Smooth muscle cell (in vitro differentiated cells): ENCODE results near the gene PWWP2B. TPM values are rescaled to one million over a fixed set of nuclear protein-coding genes. Genes with fewer than 3 reads are reported as not detected.

ENCODE experiments used
- DNase-seq: peaks from one replicate; lab custom pipeline; 2025; ENCODE audit not compliant: unreplicated experiment; lab: John Stamatoyannopoulos, UW
- H2AFZ ChIP-seq: fragments of 200-600 bp; sonication (generic); 2 replicates; pipeline ENCODE4 v1.6.0; 2016; ENCODE audit warnings: antibody characterized with exemption, low read depth, mild to moderate bottlenecking
- H3F3A ChIP-seq: fragments of 200-600 bp; sonication (generic); 2 replicates; pipeline ENCODE4 v1.6.0; 2017; ENCODE audit warnings: antibody characterized with exemption, low read depth
- H3K27ac ChIP-seq: fragments of 200-600 bp; sonication (generic); 2 replicates; pipeline ENCODE4 v1.5.1; 2016; ENCODE audit warnings: low read depth, mild to moderate bottlenecking
- H3K27me3 ChIP-seq: fragments of 200-600 bp; sonication (generic); 2 replicates; pipeline ENCODE4 v1.6.1; 2016; ENCODE audit warnings: low read depth, mild to moderate bottlenecking
- H3K36me3 ChIP-seq: fragments of 200-600 bp; sonication (generic); 2 replicates; pipeline ENCODE4 v1.5.1; 2016; ENCODE audit warnings: low read depth
- H3K4me1 ChIP-seq: fragments of 200-600 bp; sonication (generic); 2 replicates; pipeline ENCODE4 v1.5.1; 2016; ENCODE audit warnings: low read depth
- H3K4me2 ChIP-seq: fragments of 200-600 bp; sonication (generic); 2 replicates; pipeline ENCODE4 v1.6.0; 2016; ENCODE audit warnings: mild to moderate bottlenecking
- H3K4me3 ChIP-seq: fragments of 200-600 bp; sonication (generic); 2 replicates; pipeline ENCODE4 v1.5.1; 2016; ENCODE audit warnings: mild to moderate bottlenecking
- H3K79me2 ChIP-seq: fragments of 200-600 bp; sonication (generic); 2 replicates; pipeline ENCODE4 v1.6.0; 2016; ENCODE audit warnings: low read depth, mild to moderate bottlenecking
- H3K9ac ChIP-seq: fragments of 200-600 bp; sonication (generic); 2 replicates; pipeline ENCODE4 v1.6.0; 2016; ENCODE audit warnings: low read depth
- H3K9me3 ChIP-seq: fragments of 200-600 bp; sonication (generic); replicated peaks from 2 replicates; pipeline ENCODE4 v1.5.1; 2016; ENCODE audit warnings: low read depth
- H4K20me1 ChIP-seq: fragments of 200-600 bp; sonication (generic); 2 replicates; pipeline ENCODE4 v1.6.0; 2016; ENCODE audit warnings: low read depth
- CTCF ChIP-seq: fragments of 200-600 bp; sonication (generic); IDR thresholded peaks from 2 replicates; pipeline ENCODE4 v1.5.1; 2017; ENCODE audit warnings: borderline replicate concordance, mild to moderate bottlenecking, antibody characterized with exemption; ENCODE audit not compliant: insufficient read depth, poor library complexity, severe bottlenecking
- WGBS: methylation state at CpG from one replicate; pipeline ENCODE4 v1.1.7; 2016; ENCODE audit warnings: low lambda C conversion rate; 5-methylcytosine and 5-hydroxymethylcytosine counted together
- polyA plus RNA-seq: library from polyadenylated mRNA; unstranded; fragments of >200 nt; fragmentation: Nextera tagmentation; extraction: Ambion mirVana; gene quantifications from 2 replicates; pipeline ENCODE4 v1.2.1, GENCODE V29; 2016
- total RNA-seq: library from RNA; depleted of rRNA; stranded (reverse); fragments of >200 nt; gene quantifications from 2 replicates; pipeline ENCODE4 v1.2.3, GENCODE V29; 2014

The PWWP2B gene
- total and polyA plus RNA-seq, 2 experiments from 2014 or later: 8.3 to 13.2 TPM

- no peaks in the 10 kb centered on the region for H3K9me3 ChIP-seq
- peaks cover 27% of the 10 kb centered on the region for H3K4me1 ChIP-seq
- H4K20me1 ChIP-seq: no peaks in the 10 kb centered on the region
- no peak overlapping the region for H3K9ac ChIP-seq
- H3K27ac ChIP-seq: no peak overlapping the region
- whole genome bisulfite sequencing: 93% methylated on average over 17 of the region's 17 CpGs
- no peaks in the 10 kb centered on the region for H3K27me3 ChIP-seq
- H3K79me2 ChIP-seq: no peaks in the 10 kb centered on the region
- peaks cover 7% of the 10 kb centered on the region for H3F3A ChIP-seq
- TF ChIP-seq CTCF: no peak
- no peak overlapping the region for H3K4me2 ChIP-seq
- no peak overlapping the region for H3K4me3 ChIP-seq
- H2AFZ ChIP-seq: no peak overlapping the region
- no peaks in the 10 kb centered on the region for H3K36me3 ChIP-seq
- DNase-seq: no peak
Observed at GRCh38 chr10:132446195-132446581, 49.2 kb downstream of the PWWP2B start.

GRCh38 chr10:132446661-132447445 is 49.9 kb downstream of the PWWP2B start:
- Histone ChIP-seq H3K9ac (peak overlapping the region; percentile 92), H3K36me3 (no peaks in the 10 kb centered on the region), H4K20me1 (no peaks in the 10 kb centered on the region), H3F3A (peaks cover 7% of the 10 kb centered on the region), H3K4me2 (peak overlapping the region; percentile 80), H2AFZ (no peak overlapping the region), H3K9me3 (no peaks in the 10 kb centered on the region), H3K27ac (peak overlapping the region; percentile 98), H3K79me2 (no peaks in the 10 kb centered on the region), H3K4me3 (no peak overlapping the region), H3K4me1 (peaks cover 27% of the 10 kb centered on the region), H3K27me3 (no peaks in the 10 kb centered on the region)
- WGBS: 49% methylated on average over 12 of the region's 17 CpGs
- TF ChIP-seq CTCF: peak; percentile 36
- DNase-seq: no peak

GRCh38 chr10:132447446-132448247 is 50.6 kb downstream of the PWWP2B start:
- Histone ChIP-seq H2AFZ (no peak overlapping the region), H3K27ac (peak overlapping the region; percentile 98), H3F3A (peaks cover 7% of the 10 kb centered on the region), H3K9ac (peak overlapping the region; percentile 92), H3K27me3 (no peaks in the 10 kb centered on the region), H4K20me1 (no peaks in the 10 kb centered on the region), H3K79me2 (no peaks in the 10 kb centered on the region), H3K9me3 (no peaks in the 10 kb centered on the region), H3K4me1 (peaks cover 27% of the 10 kb centered on the region), H3K36me3 (no peaks in the 10 kb centered on the region), H3K4me3 (no peak overlapping the region), H3K4me2 (peak overlapping the region; percentile 80)
- WGBS: 17% methylated on average over 28 of the region's 29 CpGs
- peak; percentile 55 for DNase-seq
- no peak for TF ChIP-seq CTCF
